ENCODE data around the gene ALDH3A2.

The ALDH3A2 gene

DNA sequence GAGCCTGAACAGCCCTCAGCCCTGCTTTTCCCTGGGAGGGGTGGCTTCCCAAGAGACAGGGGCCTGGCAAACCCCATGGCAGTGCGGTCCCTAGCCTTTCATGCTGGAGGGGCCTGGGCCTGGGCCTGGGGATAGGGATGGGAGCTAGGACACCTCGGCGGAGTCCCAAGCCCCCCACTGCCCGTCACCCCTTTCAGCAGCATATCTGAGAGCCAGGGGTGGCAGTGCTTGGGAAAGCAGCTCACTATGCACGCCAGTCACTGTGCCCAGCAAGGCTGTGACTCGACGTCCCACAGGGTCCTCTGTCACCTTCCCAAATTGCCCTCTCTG lies 68.4 kb downstream of the ALDH3A2 start:
- no peak overlapping the region for H3K4me3 ChIP-seq (ENCODE audit: low read depth, low read length)
- in situ Hi-C loops (cut with HindIII; ENCODE audit: low sequenced_read_pairs): no loop called here
- TF ChIP-seq, protein P1, sequence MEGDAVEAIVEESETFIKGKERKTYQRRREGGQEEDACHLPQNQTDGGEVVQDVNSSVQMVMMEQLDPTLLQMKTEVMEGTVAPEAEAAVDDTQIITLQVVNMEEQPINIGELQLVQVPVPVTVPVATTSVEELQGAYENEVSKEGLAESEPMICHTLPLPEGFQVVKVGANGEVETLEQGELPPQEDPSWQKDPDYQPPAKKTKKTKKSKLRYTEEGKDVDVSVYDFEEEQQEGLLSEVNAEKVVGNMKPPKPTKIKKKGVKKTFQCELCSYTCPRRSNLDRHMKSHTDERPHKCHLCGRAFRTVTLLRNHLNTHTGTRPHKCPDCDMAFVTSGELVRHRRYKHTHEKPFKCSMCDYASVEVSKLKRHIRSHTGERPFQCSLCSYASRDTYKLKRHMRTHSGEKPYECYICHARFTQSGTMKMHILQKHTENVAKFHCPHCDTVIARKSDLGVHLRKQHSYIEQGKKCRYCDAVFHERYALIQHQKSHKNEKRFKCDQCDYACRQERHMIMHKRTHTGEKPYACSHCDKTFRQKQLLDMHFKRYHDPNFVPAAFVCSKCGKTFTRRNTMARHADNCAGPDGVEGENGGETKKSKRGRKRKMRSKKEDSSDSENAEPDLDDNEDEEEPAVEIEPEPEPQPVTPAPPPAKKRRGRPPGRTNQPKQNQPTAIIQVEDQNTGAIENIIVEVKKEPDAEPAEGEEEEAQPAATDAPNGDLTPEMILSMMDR (IDR thresholded peaks at IDR 0.05; ENCODE audit: low read depth, low read length, missing control alignments): no peak
- DNase-seq (ENCODE audit: low read depth): no peak

DNA sequence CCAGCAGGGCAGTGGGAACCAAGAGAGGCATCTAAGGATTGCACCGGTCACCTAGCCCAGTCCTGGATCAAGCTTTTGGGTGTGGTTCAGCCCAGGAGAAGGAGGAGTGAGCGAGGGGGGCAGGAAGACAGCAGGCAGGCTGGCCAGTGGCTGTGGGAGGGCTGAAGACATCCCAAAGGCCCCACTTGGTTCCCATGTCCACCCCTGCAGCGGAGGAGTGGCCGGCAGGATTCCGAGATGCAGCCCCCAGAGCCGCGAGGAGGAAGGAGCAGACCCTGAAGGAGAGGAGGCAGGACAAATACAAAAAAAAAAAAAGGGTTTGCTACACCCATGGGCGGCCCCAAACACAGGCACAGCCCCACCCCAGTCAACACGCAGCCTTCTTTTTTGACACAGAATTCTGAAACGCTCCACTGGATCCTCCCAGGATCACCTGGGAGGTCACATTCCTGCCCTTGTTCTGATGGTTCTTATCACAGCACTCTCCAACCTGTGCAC lies 68.9 kb downstream of the ALDH3A2 start:
- in situ Hi-C loops (cut with HindIII; ENCODE audit: low sequenced_read_pairs): no loop called here
- H3K4me3 ChIP-seq (ENCODE audit: low read depth, low read length): no peak overlapping the region

DNA sequence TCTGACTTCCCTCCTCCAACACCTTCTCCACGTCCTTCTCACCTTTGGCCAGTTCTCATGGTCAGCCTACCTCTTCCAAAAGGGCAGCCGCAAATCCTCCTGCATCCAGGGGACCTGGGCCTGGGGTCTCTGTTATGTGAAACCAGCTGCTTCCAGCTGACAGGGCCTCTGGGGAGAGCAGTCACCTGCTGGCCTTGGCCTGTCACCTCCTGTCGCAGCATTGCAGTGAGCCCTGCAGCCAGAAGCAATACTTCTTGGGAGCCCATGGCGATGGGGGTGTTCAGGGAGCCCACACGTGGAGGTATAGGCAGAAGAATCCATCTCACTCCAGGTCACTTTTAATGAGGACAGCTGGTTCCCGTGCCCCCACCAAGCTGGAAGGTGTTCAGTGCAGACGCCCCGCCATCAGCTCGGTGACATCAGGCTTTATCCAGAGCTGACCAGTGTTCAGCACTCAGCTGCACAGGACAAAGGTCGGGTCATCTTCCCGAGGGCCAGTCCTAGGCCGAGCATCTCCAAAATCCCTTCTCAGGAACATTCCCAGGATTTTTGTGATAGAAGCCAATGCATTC lies 69.6 kb downstream of the ALDH3A2 start:
- in situ Hi-C loops (cut with HindIII; ENCODE audit: low sequenced_read_pairs): no loop called here
- no peak for DNase-seq (ENCODE audit: low read depth)
- H3K4me3 ChIP-seq (ENCODE audit: low read depth, low read length): no peak overlapping the region
- TF ChIP-seq, protein P1 (IDR thresholded peaks at IDR 0.05; ENCODE audit: low read depth, low read length, missing control alignments): no peak

More for the DNA sequence above, 68.9 kb downstream of the ALDH3A2 start:
- TF ChIP-seq, protein P1 (IDR thresholded peaks at IDR 0.05; ENCODE audit: low read depth, low read length, missing control alignments): no peak
- DNase-seq (ENCODE audit: low read depth): no peak

DNA sequence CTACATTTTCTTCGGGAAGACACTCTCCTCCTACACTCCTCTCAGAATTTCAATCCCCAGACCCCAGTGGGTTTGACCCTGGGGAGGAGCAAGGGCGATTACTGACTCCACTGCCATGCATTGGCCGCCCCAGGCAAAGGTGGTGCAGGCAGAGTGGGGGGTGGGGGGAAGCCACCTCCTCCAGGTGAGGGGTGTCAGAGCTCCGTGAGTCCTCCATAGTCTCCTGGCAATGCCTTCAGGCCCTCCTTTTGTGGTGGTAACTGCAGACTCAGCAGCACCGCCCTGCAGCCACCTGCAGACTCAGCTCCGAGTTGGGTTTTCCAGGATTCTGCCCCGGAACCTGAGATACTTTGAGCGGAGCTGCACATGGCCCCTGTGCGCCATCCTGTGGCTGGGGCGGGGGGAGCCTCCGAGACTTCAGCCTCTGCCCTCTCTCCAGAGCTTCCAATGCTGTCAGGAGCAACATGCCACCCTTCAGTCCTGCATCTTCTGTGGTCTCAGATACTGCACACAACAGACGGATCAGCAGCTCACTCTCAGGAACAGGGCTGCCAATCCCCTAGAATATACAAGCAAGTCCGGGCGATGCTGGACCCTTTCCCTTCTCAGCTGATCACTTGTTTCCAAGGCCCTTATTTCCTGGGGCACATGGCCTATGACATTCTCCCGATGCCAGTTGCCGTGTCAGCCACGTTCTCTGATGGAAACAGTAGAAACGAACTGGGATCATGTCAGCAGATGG lies 70.2 kb downstream of the ALDH3A2 start:
- in situ Hi-C loops (cut with HindIII; ENCODE audit: low sequenced_read_pairs): no loop called here
- TF ChIP-seq, protein P1 (IDR thresholded peaks at IDR 0.05; ENCODE audit: low read depth, low read length, missing control alignments): no peak
- no peak for DNase-seq (ENCODE audit: low read depth)
- H3K4me3 ChIP-seq (ENCODE audit: low read depth, low read length): no peak overlapping the region

DNA sequence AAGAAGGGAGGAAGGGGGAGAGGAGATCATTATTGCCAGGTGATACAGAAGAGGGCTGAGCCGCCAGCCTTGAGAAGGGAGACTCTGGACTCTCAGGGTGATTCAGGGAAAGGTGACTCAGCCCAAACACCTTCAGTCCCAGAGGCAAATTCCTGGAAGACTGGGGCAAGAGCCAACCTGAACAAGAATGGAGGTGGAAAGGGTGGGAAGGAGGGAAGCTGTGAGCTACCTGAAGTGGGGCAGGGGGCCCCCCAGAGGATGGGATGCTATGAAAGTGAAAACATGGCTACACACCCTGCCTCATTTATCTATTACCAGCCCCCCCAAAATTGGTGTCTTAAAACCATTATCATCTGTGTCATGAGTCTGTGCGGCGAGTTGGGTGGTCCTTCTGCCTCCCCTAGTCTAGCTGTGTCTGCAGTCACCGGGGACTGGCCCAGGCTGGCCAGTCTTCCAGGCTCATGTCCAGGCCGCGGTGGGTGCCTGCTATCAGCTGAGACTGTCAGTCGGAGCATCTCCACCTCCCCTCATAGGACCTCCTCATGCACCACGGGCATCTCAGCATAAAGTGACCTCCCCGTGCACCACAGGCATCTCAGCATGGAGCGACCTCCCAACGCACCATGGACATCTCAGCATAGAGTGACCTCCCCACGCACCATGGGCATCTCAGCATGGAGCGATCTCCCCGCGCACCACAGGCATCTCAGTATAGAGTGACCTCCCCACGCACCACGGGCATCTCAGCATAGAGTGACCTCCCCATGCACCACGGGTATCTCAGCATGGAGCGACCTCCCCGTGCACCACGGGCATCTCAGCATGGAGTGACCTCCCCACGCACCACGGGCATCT lies 71.0 kb downstream of the ALDH3A2 start:
- in situ Hi-C loops (cut with HindIII; ENCODE audit: low sequenced_read_pairs): no loop called here
- no peak overlapping the region for H3K4me3 ChIP-seq (ENCODE audit: low read depth, low read length)
- no peak for DNase-seq (ENCODE audit: low read depth)
- TF ChIP-seq, protein P1 (IDR thresholded peaks at IDR 0.05; ENCODE audit: low read depth, low read length, missing control alignments): no peak

DNA sequence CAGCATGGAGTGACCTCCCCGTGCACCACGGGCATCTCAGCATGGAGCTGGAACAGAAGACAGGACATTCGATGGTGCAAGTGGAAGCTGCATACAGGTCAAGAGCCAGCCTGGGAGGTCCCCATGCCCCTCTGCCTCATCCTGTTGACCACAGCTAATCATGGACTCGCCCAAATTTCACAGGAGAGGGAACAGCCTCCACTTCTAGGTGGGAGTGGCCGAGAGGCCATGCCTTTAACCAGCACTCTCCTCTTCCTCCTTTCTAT lies 71.6 kb downstream of the ALDH3A2 start:
- TF ChIP-seq, protein P1 (IDR thresholded peaks at IDR 0.05; ENCODE audit: low read depth, low read length, missing control alignments): no peak
- no peak overlapping the region for H3K4me3 ChIP-seq (ENCODE audit: low read depth, low read length)
- in situ Hi-C loops (cut with HindIII; ENCODE audit: low sequenced_read_pairs): no loop called here
- DNase-seq (ENCODE audit: low read depth): no peak
